Peyer's patch (tissue), 4 donors: ENCODE data around the gene NFATC2IP.

Experiments used
- CTCF ChIP-seq, 6 experiments: fragments of 450-650 bp in 4 of 6; fragments of 200-600 bp in 2 of 6; sonication (generic) in 1 of 6; IDR thresholded peaks; one replicate each; pipeline ENCODE4 v1.5.1; 2017 to 2019; ENCODE audit warnings: antibody characterized with exemption in 6 of 6, mild to moderate bottlenecking in 3 of 6, moderate library complexity in 1 of 6
- POLR2A ChIP-seq, 2 donors: fragments of 450-650 bp; IDR thresholded peaks; one replicate each; pipeline ENCODE4 v1.5.1; 2017; ENCODE audit warnings: antibody characterized with exemption in 2 of 2, mild to moderate bottlenecking in 2 of 2, moderate library complexity in 2 of 2

GRCh38 chr16:28951410-28951943 lies 740 bp downstream of the NFATC2IP start:
- no peak for TF ChIP-seq CTCF (IDR thresholded peaks at IDR 0.05)
- no peak for TF ChIP-seq POLR2A (IDR thresholded peaks at IDR 0.05)
